ENCODE measurements around the gene ATP5F1D.
A peak's percentile ranks its signal among the peaks of the same experiment; 100 is the strongest.

ATP5F1D gene

DNA sequence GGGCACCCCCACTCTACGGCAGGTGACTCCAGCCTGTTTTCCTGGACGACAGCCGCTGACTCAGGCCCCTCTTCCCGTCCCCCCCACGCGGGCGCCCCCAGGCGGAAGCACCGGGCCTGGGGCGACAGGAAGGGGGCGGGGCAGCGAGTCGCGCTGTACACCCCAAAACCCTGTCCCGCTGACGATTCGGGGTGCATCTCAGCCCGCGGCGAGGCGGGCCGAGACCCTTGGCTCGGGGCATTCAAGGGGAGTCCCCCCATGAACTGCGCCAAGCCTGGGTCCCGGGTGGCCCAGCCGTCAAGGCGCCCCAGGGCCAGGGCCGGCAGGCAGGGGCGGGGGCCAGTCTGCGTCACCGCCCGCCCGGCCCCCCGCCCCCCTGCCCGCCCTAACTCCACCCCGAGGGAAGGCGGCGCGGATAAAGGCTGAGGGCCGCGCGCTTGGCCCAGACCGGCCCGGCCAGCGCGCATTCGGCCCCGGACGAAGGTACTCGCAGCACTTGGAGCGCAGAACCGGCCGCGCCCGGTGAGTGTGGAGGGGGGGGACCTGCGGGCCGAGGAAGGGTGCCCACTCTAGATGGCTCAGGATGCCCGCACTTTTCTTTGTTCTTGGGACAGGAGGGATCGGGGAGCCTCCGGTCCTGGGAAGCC is 6.7 kb downstream of the ATP5F1D start, which contains the start of gene MIDN:
TSS of gene MIDN (plus strand) at position 445 of the 647 bp plus-strand sequence. CDS start 1,714 bp downstream, outside the sequence.
- DNase-seq = peak in 2 of 4 experiments; percentile 35 to 68

DNA sequence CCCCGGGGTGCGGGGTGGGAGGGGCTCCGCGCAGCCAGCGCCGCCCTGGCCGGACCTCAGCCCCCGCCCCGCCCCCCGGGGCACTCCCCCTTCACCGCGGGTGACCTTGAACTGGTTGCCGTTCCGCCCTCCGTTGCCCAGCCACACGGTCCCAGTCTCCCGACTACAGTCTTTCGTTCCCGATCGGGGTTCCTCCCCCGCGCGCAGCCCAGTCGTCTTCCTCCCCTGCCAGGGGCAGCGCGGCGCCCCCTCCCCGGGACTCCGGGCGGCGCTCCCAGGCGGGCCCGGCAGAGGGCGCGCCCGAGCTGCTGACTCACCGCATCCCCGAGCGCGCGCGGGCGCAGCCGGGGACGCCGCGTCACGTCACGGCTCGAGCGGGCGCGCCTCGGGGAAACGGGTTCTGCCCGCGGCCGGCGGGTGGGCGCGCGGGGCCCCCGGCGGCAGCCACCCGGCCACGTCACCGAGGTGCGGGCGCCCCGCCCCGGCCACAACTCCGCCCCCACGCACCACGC is 7.3 kb downstream of the ATP5F1D start:
- peak; percentile 70 to 86 (median 81) for DNase-seq

DNA sequence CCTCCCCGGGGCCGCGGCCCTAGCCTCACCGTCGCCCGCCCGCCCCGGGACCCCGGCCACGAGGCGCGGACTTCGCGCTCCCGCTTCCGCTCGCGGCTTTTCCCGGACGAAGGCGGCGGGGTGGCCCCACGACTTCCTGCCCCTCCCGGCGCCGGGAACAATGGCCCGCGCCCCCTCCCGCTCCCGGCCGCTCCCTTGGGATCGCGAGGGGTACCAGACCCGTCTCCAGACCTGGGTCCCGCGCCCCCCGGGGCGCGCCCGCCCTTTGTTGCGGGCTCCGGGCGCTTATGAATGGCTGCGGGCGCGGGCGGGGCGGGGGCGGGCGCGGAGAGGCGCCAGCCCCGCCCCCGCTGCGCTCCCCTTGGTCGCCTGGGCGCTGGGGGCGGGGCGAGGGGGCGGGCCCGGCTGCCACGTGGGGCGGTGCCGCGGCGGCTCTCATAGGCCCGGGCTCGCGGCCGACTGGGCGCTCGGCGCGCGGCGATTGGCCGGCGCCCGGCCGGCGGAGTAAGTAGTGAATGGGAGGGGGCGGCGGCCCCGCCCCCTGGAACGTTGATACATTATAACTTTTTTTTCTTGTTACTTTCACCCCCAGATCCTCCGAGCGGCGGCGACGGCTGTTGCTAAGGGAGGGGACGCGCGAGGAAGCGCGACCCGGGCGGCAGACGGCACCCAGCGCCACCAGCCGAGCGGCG is 7.9 kb downstream of the ATP5F1D start:
- DNase-seq = peak; percentile 79 to 98 (median 90)

DNA sequence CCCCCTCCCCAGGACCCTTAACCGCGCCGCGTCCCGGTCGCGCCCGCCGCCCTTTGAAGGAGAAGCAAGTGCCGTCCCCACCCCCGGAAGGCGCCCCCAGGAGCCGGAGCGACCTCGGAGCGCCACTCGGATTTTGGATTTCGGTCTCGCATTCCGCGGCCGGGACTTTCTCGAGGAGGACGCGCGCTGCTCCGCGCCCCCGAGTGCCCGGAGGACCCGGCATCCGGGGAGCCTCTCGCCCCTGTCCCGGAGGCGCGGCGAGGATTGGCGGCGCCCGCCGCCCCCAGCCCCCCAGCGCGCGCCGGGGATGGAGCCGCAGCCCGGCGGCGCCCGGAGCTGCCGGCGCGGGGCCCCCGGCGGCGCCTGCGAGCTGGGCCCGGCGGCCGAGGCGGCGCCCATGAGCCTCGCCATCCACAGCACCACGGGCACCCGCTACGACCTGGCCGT is 8.5 kb downstream of the ATP5F1D start:
- DNase-seq = no peak

DNA sequence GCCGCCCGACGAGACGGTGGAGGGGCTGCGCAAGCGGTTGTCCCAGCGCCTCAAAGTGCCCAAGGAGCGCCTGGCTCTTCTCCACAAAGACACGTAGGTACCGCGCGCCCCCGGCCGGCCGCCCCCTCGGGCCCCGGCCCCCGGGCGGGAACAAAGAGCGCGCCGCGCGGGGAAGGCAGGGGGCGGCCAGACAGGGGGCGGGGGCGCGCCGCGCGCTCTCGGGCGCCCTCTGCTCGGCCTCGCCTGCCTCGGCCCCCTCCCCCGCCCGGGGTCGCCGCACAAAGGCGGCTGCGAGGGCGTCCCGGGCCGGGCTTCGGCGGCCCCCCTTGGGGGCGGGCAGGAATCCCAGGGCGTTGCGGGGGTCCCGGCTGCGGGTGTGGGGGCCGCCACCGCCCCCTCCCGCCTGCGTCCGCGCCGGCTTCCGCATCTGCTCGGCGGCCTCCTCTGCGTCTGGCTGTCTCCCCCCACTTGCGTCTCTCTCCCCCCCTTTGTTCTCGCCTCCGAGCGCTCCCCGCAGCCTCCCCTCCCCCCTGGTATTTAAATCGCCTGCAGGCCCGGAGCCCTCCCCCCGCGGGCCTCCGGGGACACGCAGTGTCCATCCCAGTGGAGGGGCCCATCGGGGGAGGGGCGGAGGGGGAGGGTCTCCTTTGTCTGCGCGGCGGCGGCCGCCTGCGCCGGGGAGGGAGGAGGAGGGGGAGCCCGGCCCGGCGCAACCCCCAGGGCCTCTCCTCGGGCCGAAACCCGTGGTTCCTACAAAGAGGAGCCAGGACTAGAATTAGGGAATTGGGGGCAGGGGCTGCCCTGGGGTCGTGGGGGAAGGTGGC is 9.1 kb downstream of the ATP5F1D start:
- DNase-seq = peak in 2 of 4 experiments; percentile 40 to 64

DNA sequence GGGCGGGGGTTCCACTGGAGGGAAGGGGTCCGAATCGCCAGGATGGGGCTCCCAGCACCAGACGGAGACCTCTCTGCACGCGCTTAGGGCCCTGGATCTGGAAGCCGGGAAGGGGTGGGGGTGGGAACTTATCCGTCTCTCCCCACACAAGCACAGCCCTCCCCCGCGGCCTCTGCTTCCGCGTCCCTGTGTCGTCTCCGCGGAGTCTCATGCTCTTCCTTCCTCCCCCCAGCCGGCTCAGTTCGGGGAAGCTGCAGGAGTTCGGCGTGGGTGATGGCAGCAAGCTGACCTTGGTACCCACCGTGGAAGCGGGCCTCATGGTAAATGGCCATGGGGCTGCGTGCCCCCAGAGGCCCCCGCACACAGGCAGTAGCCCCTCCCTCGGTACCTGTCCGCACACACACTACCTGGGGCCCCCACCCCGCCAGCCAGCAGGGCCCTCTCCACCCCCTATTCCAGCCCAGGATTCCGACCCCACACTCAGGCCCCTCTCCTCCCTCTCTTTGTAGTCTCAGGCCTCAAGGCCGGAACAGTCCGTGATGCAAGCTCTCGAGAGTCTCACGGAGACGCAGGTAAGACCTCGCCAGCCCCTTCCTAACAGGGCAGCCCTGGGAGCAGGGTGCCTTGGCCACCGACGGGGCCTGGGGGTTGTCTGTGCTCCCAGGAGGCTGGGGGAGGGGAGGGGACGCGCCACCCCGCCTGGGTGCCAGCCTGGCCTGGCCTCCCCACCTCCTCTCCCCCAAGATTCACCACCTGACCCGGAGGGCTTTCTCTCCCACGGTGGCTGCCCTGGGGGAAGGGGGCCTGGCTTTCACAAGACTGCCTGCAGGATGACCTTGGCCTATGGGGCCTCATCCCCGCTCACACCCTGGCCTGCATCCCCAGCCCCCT is 10.0 kb downstream of the ATP5F1D start:
- DNase-seq = peak in 3 of 4 experiments; percentile 43 to 58 (median 48)

DNA sequence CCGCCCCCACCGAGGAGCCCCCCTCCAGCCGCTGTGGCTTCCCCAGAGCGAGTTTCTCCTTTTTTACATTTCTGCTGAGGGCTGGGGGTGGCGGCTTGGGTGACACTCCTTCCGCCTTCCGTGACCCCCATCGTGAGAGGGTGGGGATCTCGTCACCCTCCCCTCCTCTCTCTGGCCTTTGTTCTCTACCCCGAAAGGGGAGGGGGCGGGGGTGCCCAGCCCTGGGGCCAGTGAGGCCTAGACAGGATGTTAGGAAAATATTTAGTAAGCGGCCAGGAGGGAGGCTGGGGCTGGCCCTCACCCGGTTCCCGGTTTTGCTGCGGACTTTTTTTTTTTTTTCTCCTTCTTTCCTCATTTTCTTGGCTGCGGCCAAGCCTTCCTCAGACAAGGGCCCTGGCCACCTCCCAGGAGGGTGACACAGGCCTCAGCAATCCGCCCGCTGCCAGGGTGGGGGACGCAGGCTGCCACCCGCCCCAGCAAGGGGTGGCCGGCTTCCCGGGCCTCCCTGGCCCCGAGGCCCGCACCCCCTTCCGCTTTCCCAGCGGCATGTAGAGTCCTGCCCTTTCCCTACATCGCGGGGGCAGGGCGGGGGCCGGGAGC is 10.8 kb downstream of the ATP5F1D start:
- DNase-seq = peak in 2 of 4 experiments; percentile 43 to 58

DNA sequence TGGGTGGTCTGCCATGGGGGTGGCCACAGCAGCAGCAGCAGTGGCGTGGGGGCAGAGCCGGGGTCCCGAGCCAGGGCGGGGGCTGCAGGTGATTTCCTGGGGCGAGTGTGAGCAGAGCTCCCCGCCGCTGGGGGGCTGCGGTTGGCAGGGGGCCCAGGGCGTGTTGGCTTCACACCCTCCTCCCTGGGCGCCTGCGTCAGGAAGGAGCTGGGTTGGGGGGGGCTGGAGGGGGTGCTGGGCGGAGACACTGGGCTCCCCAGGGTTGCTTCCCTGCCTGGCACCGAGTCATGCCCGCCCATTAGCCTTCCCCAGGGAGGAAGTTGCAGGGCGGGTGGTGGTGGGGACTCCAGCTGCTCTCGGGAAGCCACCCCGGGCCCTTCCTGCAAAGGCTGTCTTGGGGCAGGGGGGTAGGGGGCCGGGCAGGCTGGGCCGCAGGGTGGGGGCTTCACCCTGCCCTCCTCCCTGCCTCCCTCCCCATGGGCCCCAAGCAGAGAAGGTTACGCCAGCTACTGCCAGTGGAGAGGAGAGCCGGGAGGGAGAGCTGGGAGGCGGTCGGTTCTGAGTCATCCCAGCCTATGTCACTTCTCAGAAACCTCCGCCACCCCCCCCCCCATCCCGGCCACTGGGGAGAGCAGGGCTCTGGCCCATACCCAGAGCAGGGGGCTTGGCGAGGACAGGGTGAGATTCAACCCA is 11.4 kb downstream of the ATP5F1D start:
- DNase-seq = peak in 2 of 4 experiments; percentile 65 to 66

DNA sequence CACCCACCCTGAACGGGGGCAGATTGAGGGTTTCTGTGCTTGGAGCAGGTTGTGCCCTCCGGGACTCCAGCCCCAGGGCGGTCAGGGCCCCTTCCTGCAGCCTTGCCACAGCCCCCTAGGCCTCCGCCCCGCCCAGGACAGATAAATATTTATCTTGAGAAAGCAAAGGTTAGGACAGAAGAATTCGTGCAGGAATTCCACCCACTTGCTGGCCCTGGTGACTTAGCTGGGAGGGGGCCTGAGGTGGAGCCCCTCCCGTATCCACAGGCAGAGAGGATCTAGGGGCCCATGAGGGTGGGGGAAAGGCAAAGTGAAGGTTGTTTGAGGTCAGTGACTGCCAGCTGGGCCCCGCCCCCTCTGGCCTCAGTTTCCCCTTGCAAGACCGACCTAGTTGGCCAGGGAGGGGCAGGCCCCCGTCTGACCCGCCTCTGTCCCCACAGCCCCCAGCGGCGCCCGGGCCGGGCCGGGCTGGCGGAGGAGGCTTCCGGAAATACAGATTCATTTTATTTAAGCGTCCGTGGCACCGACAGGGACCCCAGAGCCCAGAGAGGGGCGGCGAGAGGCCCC is 12.0 kb downstream of the ATP5F1D start:
- DNase-seq = no peak

DNA sequence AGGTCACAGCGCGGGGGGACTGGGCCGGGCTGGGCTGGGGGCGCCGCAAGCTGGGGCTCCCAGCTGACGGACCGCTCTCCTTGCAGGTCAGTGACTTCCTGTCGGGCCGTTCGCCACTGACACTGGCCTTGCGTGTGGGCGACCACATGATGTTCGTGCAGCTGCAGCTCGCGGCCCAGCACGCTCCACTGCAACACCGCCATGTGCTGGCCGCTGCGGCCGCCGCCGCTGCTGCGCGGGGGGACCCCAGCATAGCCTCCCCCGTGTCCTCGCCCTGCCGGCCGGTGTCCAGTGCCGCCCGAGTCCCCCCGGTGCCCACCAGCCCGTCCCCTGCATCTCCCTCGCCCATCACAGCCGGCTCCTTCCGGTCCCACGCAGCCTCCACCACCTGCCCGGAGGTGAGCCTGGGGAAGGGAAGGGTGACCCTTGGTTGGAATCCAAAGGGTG is 12.6 kb downstream of the ATP5F1D start:
- DNase-seq = no peak

DNA sequence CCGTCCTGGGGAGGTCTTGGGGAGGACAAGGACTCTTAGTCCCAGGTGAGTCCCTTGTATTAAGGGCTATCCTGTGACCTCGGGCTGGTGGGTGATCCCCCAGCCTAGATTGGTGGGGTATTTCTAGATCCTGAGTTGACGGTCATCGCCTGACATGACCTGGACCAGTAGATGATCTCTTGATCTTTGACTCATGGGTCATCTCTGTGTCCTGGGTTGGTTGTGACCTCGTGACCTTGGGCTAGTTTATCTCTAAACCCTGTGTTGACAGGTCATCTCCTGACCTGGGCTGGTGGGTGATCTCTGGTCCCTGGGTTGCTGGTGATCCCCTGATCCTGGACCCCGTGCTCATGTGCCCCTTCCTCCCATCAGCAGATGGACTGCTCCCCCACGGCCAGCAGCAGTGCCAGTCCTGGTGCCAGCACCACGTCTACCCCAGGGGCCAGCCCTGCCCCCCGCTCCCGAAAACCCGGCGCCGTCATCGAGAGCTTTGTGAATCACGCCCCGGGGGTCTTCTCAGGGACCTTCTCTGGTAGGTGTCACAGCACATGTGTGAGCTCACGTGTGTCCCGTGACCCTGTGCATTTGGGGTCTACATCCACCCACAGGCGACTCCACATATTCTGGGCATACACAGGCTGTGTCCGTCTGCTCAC is 13.1 kb downstream of the ATP5F1D start:
- DNase-seq = no peak

DNA sequence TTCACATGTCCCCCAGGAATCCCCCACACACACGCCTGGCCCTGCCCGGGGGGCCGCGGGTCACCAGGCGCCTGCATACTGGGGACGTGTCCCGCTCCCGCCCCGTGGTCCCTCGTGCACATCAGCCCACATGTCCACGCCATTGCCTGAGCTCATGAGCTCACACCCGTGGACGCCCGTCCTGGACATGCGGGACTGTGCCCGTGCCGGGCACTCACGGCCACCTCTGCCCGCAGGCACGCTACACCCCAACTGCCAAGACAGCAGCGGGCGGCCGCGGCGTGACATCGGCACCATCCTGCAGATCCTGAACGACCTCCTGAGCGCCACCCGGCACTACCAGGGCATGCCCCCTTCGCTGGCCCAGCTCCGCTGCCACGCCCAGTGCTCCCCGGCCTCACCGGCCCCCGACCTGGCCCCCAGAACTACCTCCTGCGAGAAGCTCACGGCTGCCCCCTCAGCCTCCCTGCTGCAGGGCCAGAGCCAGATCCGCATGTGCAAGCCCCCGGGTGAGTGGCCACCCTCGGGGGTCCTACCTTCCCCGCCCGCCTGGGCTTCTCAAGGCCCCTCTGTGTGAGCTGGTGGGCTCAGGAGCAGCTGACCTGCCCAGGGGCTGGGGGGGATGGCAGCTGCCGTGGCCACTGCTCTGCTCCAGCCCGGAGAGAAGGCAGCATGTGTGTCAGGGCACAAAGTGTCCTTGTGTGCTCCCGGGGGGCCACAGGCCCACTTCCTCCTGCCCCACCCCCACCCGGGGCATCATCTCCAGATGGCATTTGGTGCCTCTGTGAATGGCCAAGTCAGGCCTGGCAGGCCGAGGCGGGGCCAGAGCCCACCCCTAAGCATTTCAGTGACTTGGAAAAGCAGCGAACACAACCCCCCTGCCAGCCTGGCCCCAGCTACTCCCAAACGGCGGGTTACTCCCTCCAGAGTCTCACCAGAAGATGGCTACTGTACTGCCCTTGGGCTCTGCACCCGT is 13.9 kb downstream of the ATP5F1D start:
- no peak for DNase-seq

DNA sequence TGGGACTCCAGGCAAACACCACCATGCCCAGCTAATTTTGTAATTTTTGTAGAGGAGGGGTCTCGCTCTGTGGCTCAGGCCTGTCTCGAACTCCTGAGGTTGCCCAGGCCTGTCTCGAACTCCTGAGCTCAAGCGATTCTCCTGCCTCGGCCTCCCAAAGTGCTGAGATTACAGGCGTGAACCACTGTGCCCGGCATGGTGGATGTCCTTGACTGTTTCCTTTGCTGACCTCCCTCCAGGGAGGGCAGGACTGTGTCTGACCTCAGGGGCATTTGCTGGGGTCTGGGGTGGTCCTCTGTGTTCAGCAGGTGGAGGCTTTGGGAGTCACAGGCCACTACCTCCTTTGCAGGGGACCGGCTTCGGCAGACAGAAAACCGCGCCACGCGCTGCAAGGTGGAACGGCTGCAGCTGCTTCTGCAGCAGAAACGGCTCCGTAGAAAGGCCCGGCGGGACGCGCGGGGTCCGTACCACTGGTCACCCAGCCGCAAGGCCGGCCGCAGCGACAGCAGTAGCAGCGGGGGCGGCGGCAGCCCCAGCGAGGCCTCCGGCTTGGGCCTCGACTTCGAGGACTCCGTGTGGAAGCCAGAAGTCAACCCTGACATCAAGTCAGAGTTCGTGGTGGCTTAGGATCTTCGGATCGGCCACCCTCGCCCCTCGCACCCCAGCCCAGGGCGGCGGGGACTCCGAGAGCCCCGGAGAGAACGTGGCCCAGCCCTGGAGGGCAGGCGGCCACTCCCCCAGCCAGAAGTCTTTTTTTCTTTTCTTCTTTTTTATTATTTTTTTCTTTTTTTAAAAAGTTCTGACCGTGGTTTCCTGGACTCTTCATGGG is 15.3 kb downstream of the ATP5F1D start:
- no peak for DNase-seq

DNA sequence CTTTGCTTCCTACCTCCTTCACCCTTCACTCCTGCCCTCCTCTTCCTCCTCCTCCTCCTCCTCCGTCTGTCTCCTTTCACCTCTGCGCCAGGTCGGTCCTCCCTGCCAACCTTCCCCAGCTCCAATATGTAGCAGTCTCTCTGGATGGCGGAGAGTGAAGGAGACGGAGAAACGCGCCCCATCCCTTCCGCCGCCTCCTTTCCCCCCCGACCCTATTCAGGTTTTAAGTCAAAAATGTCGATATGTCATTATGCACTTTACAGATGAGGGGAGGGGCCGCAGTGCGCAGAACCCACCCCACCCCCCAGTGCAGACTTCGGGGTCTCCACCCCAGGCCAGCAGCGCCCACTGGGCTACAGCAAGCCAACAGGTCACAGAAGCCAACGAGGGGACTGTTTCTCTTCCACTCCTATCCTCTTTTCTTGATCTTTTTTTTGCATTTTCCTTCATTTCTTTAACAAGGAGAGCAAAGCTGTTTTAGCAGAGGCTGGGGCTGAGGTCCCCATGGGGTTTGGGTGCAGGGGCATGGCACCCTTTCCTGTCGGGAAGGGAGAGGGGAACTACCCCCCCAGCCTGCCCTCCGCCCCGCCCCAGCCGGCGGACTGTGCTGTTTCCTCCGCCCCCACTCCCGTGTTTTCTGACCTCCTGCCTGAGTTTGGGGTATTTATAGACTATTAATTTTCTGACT is 16.1 kb downstream of the ATP5F1D start:
- DNase-seq = no peak

DNA sequence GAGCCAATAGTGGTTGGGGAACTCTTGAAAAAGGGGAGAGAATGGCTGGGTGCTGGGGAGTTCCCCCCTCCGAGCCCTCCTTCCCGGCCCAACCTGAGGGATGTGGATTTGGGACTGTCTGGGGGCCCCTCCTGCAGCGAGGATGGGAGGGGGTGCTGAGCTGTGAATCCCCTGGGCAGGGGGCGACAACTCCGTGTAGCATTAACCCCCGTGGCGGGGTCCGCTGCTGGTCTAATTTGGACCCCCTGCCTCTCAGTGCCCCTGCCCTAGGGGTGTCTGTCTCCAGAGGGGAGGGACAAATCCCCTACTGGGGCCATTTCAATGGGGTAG is 16.6 kb downstream of the ATP5F1D start:
- DNase-seq = no peak

DNA sequence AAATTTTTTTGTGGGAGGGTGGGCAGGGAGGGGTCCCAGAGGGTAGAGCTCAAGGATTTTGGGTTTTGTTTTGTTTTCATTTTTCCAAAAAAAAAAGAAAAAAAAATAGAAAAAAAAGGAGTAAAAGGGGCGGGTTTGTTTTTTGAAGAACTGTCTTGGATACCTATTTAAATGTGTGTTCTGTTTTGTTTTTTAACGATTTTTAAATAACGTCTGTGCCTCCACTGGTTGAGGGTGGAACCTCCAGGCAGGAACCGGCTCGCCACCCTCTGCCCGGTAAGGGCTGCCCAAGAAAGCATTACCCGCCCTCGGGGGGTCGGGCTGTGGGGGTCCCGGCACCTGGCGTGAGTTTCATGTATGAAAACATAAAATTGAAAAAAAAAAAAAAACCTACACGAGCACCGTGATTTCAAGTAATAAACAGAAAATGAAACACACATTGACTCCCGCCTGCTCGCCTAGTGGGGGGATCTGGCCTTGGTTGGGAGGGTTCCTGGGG is 17.2 kb downstream of the ATP5F1D start:
- DNase-seq = no peak
